AG10803 (cell line): ENCODE results near the gene SAMD4A.

Experiments
- DNase-seq: peaks from one replicate; pipeline ENCODE4 v3.0.0; 2010; ENCODE audit warnings: low read depth
- H3K4me3 ChIP-seq: 2 replicates; pipeline ENCODE4 v1.5.1; 2011; ENCODE audit warnings: mild to moderate bottlenecking, low read length, control low read depth
- TF ChIP-seq, protein P1 (sequence below): conservative IDR thresholded peaks from 2 replicates; pipeline ENCODE4 v1.5.1; 2011; ENCODE audit warnings: mild to moderate bottlenecking, low read length, control low read depth, inconsistent platforms

SAMD4A gene

DNA sequence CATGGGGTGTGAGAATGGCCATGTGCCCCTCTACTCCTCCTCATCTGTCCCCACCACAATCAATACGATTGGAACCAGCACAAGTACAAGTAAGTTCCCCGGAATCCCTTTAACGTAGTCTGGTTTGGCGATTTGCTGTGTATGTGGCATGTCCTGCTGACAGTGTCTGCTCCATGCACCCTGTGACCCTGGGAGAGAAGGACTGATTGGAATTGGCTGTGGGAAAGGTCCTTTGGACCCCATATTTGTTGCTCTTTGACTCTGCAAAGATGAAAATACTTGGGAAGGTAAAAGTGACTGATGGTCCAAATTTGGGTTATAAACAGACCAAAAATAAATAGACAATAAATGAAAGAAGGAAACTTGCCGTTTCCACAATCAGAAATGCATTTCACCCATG, 135.6 kb downstream of the SAMD4A start:
- TF ChIP-seq, protein P1, sequence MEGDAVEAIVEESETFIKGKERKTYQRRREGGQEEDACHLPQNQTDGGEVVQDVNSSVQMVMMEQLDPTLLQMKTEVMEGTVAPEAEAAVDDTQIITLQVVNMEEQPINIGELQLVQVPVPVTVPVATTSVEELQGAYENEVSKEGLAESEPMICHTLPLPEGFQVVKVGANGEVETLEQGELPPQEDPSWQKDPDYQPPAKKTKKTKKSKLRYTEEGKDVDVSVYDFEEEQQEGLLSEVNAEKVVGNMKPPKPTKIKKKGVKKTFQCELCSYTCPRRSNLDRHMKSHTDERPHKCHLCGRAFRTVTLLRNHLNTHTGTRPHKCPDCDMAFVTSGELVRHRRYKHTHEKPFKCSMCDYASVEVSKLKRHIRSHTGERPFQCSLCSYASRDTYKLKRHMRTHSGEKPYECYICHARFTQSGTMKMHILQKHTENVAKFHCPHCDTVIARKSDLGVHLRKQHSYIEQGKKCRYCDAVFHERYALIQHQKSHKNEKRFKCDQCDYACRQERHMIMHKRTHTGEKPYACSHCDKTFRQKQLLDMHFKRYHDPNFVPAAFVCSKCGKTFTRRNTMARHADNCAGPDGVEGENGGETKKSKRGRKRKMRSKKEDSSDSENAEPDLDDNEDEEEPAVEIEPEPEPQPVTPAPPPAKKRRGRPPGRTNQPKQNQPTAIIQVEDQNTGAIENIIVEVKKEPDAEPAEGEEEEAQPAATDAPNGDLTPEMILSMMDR: no peak
- DNase-seq: no peak
- no peak overlapping the region for H3K4me3 ChIP-seq

GRCh38 chr14:54703082-54703481, 136.2 kb downstream of the SAMD4A start:
- H3K4me3 ChIP-seq: no peak overlapping the region
- TF ChIP-seq, protein P1: no peak
- no peak for DNase-seq

- DNase-seq: no peak
- TF ChIP-seq, protein P1: no peak
- H3K4me3 ChIP-seq: no peak overlapping the region
Observed at GRCh38 chr14:54703724-54704123, 136.8 kb downstream of the SAMD4A start.

DNA sequence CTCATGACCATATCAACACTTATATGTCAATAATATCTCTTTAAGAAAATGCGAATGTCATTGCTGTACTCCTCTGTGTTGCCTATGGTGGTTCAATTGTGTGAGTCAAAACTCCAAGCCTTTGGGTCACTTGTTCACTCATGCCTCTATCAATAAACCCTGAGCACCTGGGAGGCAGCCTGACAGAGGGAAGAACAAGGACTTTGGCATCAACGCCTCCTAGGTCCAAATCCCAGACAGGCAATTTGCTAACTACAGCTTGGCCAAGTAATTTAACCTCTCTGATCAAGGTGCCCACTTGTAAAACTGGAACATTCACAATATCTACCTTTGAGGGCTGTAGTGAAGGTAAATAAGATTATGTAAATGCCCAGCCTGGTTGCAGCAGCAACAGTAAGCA, 137.8 kb downstream of the SAMD4A start:
- TF ChIP-seq, protein P1: no peak
- no peak overlapping the region for H3K4me3 ChIP-seq
- no peak for DNase-seq

DNA sequence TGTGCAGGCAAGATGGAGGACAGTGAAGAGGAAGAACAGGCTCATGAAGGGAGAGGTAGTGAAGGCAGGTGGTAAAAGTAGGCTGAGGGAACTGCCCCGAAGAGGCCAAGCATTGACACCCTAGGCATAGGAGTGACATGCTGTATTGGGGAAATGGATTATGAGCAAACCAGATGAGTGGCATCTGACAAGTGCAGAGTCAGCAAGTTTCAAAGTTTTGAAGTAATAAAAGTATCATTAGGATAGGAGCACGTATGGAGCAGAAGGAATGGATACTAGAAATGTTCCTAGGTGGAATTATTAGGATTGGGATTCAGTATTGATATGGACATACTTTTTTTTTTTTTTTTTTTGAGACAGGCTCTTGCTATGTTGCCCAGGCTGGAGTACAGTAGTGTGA, 139.8 kb downstream of the SAMD4A start:
- no peak for DNase-seq
- TF ChIP-seq, protein P1: no peak
- H3K4me3 ChIP-seq: no peak overlapping the region

GRCh38 chr14:54708161-54708560, 141.2 kb downstream of the SAMD4A start:
- TF ChIP-seq, protein P1: no peak
- no peak for DNase-seq
- H3K4me3 ChIP-seq: no peak overlapping the region

- TF ChIP-seq, protein P1: no peak
- no peak overlapping the region for H3K4me3 ChIP-seq
- no peak for DNase-seq
Observed at GRCh38 chr14:54708982-54709381, 142.1 kb downstream of the SAMD4A start.
